NCI-H187 (cell line): ENCODE data around the gene DHRS7B.
"Not testable (repeated sequence)": the region's sequence is repeated elsewhere in the genome, so short reads cannot be mapped to it uniquely, and the experiment has no call there.

ENCODE experiments used
- DNase-seq, 2 experiments: peaks; one replicate each; lab custom pipeline; 2025; lab: John Stamatoyannopoulos, UW

Gene DHRS7B

DNA sequence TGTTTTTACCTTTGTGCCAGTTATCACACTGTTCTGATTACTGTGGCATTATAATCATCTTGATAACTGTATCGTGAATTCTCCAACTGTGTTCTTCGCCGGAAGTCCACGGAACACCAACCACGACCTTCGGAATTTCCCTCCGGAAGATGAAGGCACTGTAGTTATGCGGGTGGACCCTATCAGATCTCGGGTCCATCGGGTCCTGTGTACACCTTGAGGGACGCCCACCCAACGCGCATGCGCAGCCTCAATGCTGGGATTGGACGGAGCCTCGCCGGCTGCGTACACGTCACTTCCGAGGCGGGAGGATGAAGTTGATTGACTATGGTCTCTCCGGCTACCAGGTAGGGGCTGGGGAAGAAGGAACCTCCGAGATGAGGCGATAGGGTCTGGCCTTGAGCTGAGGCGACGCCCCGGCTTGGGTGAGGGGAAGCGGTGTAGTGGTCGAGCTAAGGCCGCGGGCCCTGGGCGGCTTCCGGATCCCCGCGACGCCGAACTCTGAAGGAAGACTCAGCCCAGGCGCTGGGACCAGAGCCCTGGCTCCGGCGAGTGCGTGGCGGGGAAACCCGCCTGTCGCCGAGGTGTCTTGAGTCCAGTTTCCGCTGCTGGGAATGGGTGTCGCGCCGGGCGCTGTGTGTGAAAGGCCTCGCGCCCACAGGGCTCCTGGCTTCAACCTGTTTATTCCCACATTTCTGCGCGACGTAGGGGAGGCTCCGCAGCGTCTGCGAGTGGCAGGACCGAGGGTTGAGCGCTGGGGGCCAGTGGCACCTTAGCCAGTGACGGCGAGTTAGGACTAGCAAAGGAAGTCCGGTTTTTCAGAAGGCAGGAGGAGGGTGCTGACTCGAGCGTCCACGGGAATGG, at the start of gene DHRS7B:
Gene DHRS7B, plus strand, starts transcription at position 320 of the 864 bp plus-strand sequence. Its CDS starts 8 bp downstream, at position 328.
- peak; percentile 81 for DNase-seq

GRCh38 chr17:21077281-21077680, 49.5 kb upstream of the DHRS7B start:
- DNase-seq: no peak

DNA sequence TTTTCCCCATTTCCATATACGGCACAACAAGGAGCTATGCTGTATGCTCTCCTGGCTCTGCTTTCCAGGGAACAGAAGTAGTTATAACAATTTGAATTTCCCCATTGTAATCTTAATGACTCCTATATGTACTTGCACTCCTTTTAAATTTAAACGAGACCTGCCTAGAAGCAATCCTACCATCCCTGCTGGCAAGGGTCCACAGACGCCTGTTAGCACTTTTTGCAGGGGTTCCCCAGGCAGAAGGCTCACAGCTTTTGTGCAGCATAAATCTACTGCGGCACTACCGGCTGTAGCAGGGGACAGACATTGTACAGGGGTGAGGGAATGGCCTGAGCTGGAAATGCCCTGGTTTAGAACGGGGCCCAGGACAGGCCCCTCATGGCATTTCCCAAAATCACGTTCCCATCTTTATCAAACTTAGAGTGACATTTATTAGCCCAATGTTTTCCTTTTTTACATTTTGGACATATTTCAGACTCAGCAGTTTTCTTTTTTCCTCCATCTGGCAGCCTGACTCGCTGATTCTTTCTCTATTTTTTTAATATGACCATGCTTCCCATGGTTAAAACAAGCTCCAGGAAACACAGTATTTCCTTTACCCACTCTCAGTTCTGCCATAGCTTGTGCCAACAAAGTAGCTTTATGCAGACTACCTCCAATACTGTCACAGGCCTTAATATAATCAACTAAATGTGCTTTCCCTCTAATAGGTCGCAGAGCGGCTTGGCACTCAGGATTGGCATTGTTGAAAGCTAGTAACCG, 48.6 kb upstream of the DHRS7B start:
- no peak for DNase-seq

DNA sequence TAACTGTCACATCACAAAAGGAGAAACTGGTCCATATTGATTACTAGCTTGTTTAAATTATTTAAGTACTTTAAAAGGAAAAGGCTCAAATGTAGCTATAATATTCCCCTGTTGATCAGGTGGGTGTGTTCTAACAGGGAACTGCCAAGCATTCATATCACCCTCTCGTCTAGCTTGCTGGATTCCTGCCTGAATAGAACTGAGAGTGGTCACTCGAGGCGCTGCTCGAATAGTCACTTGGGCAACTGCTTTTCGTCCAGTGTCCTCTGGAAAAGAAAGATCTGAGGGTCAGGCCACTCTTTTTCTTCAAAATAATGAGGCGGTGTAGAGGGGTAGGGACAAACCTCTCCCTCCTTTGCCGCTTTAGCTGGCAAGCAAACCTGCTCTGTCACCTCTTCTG, 47.6 kb upstream of the DHRS7B start:
- no peak for DNase-seq

- DNase-seq: no peak
Measured at GRCh38 chr17:21082001-21082436, 44.7 kb upstream of the DHRS7B start.

- DNase-seq: not testable (repeated sequence)
Measured at GRCh38 chr17:21085280-21085679, 41.5 kb upstream of the DHRS7B start.

- DNase-seq: no peak
Measured at GRCh38 chr17:21085707-21086106, 41.1 kb upstream of the DHRS7B start.

GRCh38 chr17:21089145-21089544, 37.6 kb upstream of the DHRS7B start:
- DNase-seq: no peak

DNA sequence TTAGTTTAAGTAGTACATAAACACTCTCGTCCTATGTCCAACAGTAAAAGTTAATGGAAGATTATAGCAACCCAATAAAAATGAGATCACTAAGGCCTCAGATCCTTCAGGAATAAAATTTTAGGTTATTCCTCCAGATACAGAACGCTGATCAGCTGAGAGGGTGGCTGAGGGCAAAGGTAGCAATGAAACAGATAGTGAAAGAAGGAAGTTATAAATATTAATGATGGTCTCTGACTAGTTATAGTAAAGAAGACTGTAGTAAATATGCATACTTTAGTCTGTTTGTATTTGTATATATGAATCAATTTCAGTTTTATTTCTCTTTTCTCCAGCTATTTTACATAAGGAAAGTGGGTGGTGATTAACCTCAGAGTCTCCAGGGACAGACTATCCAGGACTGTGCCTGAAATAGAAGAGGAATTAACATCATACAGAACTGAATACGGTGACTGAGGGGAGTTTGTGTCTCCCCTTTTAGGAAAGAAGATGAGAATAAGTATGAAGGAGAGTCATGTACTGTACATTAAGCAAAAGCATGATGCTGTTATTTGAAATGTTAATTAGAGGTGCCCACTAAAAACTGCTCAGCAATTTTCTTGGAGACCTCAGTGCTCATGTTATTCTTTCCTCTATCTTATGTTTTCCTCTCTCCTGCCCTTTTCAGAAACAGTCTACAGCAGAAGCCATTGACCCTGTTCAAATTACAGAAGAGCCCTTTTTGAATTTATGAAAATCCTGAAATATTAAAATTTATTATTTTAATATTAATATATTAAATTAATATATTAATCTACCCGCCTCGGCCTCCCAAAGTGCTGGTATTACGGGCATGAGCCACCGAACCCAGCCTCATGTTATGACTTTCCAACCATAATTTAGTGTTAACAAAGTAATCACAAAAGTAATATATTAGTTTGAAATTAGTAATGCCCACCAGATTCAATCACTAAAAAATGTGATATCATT, 36.5 kb upstream of the DHRS7B start:
- no peak for DNase-seq

DNA sequence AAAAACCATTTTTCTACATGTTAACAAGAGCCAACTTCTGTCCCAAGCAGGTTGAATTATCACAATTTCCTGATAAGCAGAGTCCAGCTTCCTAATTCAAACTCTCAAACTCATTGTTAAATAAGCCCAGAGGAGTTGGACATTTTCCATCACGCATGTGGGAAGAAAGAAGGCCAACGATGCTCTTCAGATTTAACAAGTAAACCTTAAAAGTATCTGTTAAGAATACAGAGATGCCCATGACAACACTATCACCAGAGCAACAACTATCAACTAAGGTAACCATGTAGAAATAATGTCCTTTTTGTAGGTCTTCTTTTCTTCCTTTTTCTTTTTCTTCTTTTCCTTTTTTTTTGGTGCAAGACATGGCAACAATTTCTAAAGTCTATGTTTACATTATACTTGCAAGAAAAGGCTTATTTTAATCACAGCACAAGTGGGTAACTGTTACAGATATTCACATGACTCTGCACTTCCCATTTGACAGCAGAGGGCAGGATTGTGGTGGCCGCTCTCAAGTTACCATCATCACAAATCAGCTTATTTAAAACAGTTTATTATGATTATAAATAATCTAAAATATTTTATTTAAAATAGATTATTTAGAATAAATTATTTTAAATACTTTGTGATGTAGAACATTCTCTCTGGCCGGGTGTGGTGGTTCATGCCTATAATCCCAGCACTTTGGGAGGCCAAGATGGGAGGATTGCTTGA, 35.7 kb upstream of the DHRS7B start:
- no peak for DNase-seq

DNA sequence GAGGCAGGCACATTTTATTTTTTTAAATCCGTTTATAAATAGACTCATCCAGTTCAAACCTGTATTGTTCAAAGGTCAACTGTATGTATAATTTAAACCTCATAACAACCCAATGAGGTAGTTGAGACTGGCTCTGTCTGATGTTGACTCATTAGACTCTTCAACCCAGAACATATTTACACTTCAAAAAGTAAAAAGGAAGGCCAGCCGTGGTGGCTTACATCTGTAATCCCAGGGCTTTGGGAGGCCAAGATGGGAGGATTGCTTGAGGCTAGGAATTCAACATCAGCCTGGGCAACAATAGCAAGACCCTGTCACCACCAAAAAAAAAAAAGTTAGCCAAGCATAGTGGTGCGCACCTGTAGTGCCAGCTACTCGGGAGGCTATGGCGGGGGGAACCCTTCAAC, 32.5 kb upstream of the DHRS7B start:
- no peak for DNase-seq

DNA sequence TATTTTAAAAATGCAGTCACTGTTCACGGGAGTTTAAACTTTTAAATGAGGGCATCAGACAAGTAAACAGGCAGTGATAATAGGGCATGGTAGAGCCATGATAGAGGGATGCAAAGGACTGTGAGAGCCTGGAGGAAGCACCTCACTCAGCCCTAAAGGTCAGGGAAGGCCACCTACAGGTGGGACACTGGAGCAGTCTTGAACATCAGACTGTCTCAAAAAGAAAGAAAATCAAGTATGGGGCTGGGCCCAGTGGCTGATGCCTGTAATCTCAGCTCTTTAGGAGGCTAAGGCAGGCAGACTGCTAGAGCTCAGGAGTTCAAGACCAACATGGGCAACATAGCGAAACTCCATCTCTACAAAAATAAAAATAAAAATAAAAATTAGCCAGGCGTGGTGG, 31.0 kb upstream of the DHRS7B start:
- DNase-seq: no peak

DNA sequence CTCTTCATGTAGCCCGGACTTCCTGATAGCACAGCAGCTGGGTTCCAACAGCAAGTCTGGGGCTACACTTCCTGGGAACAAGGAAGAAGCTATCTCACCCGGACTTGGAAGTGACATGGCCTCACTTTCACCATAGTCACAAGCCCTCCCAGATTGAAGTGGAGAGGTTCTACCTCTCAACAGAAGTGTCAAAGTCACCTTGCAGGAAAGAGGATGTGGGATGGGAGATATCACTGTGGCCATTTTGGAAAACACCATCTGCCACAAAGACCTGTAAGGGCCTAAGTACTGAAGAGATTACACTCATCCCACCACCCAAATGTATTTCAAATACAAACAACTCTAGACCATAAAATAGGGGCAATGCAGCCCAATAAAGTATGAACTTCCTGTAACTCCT, 29.9 kb upstream of the DHRS7B start:
- no peak for DNase-seq

DNA sequence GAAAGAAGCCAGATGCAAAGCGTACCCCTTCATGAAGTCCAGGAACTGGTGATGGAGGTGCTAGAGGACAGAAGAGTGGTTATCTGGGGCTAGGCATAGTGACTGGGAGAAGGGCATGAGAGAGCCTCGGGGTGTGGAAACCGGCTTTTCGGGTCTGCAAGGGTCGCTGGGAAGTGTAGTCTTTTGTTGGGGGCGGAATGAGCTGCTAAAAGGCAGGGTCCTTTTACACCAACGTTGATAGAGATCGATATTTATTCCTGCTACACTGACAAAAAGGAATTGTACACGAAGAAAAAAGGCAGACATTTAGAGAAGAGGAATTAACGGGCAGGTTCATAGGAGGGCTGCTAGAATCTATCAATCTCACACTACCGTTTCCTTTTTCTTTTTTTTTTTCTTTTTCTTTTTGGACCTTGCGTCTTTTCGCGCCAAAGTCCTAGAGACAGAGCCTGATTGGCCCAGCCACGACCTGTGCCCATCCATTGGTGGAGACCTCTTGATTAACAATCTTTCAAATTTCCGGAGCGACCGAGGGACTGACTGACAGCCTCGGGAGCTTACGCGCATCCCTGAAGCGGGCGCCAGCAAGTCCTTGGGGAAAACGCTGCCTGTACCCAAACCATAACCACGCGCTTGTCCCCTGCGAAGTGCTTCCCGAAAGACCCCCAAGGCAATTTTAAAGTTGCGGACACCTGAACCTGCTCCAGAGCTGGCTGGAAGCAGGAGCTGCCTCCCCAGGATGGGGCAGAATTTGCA, 27.7 kb upstream of the DHRS7B start:
- peak; percentile 31 to 59 for DNase-seq

DNA sequence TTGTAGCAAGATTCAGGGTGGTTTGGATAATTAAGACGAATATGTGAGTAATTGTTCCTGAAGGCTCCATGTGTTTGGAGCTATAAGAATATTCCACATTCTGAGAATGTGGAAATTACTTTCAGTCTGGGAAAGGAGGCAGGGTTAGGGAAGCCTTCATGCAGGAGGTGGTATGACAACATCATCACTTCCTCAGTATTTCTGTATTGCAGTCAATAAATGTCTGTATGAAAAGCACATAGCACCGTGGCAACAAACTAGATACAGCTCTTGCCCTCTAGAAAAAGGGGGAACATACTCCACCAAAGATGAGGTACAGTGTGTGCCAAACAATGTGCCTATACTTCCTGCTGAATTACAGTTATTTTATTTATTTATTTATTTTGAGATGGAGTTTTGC, 26.1 kb upstream of the DHRS7B start:
- no peak for DNase-seq

DNA sequence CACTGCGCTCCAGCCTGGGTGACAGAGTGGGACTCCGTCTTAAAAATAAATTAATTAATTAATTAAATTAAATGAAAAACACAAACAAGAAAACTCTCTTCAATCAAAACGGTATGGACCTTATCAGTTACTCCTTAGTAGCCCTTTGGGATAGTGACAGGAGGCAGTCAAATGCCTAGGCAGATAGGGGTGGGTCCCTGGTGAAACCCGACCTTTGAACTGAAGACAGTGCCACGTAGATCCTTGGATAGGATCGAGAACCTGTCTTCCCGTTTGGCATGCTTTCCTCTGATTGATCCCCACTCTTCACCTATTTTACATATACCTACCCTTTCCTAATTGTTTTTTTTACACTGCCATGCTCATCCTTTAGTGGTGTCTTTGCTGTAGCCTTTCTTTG, 22.2 kb upstream of the DHRS7B start:
- DNase-seq: no peak

DNA sequence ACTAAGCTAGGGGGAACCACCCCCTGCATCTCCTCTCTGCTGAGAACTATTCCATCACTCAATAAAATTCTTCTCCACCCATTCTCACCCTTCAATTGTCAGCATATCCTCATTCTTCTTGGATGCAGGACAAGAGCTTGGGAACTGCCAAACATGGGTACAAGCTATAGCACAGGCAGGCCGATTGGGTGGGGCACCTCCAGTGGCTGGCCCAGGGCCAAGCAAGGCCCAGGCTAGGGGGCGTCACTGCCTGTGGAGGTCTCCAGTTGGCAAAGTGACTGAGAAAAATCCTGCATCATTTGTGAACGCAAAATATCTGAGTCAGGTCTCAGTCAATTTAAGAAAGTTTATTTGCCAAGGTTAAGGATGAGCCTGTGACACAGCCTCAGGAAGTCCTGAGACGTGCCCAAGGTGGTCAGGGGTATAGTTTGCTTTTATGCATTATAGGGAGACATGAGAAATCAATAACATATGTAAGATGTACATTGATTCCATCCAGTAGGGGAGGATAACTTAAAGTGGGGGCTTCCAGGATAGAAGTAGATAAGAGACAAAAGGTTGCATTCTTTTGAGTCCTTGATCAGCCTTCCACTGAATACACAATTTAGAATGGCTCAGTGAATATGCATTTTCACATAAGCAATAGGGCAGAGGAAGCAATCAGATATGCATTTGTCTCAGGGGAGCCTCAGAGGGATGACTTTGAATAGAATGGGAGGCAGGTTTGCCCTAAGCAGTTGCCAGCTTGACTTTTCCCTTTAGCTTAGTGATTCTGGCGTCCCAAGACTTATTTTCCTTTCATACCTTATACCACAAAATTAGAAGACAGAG, 21.5 kb upstream of the DHRS7B start:
- no peak for DNase-seq

DNA sequence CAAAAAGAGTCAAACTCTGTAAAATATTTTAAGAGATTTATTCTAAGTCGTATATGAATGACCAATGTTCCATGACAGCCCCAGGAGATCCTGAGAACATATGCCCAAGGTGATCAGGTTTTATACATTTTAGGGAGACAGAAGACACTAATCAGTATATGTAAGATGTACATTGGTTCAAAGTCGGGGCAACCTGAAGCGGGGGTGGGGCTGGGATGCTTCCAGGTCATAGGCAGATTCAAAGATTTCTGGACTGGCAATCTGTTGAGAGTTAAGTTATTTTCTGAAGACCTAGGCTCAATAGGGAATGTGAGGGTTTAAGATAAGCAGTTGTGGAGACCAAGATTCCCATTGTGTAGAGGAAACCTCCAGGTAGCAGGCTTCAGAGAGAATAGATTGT, 20.4 kb upstream of the DHRS7B start:
- no peak for DNase-seq

DNA sequence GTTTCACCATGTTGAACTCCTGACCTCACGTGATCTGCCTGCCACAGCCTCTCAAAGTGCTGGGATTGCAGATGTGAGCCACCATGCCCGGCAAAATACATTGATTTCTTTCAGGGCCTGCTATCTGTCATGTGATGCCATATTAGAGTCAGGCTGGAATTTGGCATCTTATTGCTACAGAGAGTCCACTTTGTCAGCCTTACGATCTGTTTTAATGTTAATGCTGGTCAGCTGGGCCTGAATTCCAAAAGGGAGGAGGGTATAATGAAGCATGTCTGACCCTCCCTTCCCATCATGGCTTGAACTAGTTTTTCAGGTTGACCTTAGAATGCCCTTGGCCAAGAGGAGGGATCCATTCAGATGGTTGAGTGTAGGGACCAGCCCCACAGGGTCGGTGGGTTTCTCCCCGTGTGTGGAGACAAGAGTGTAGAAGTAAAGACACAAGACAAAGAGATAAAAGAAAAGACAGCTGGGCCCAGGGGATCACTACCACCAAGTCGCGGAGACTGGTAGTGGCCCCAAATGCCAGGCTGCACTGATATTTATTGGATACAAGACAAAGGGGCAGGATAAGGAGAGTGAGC, 19.6 kb upstream of the DHRS7B start:
- DNase-seq: not testable (repeated sequence)
